OCI-LY1 (cell line): ENCODE measurements around the gene PLEKHA8.

Experiments
- H2AFZ ChIP-seq: fragments of 200-600 bp; sonication (generic), shearing (Covaris generic); 2 replicates; pipeline ENCODE4 v1.6.0; 2014; ENCODE audit warnings: antibody characterized with exemption, mild to moderate bottlenecking, low read length
- H3F3A ChIP-seq: fragments of 200-600 bp; sonication (generic), shearing (Covaris generic); 2 replicates; pipeline ENCODE4 v1.6.0; 2014; ENCODE audit warnings: mild to moderate bottlenecking, antibody characterized with exemption, low read length, moderate library complexity; ENCODE audit not compliant: insufficient read depth
- H3K27ac ChIP-seq: fragments of 200-600 bp; sonication (generic); 2 replicates; pipeline ENCODE4 v1.5.1; 2014; ENCODE audit warnings: low read length, mixed run types, mild to moderate bottlenecking, low read depth; ENCODE audit not compliant: poor library complexity, severe bottlenecking
- H3K27me3 ChIP-seq: fragments of 200-600 bp; sonication (generic); 2 replicates; pipeline ENCODE4 v1.6.0; 2014; ENCODE audit warnings: antibody characterized with exemption, mild to moderate bottlenecking, low read length, moderate library complexity; ENCODE audit not compliant: insufficient read depth
- H3K36me3 ChIP-seq: fragments of 200-600 bp; sonication (generic); 2 replicates; pipeline ENCODE4 v1.6.1; 2014; ENCODE audit warnings: mild to moderate bottlenecking, antibody characterized with exemption, low read length, moderate library complexity, mixed read lengths; ENCODE audit not compliant: insufficient read depth
- H3K4me1 ChIP-seq: fragments of 200-600 bp; sonication (generic); 2 replicates; pipeline ENCODE4 v1.5.1; 2014; ENCODE audit warnings: mild to moderate bottlenecking, low read length, moderate library complexity; ENCODE audit not compliant: insufficient read depth, severe bottlenecking
- H3K4me2 ChIP-seq: fragments of 200-600 bp; sonication (generic), shearing (Covaris generic); 2 replicates; pipeline ENCODE4 v1.6.1; 2014; ENCODE audit warnings: low read length
- H3K4me3 ChIP-seq: fragments of 200-600 bp; sonication (generic); 2 replicates; pipeline ENCODE4 v1.5.1; 2014; ENCODE audit warnings: low read length, low read depth, mild to moderate bottlenecking, mixed read lengths; ENCODE audit not compliant: poor library complexity, severe bottlenecking
- H3K79me2 ChIP-seq: fragments of 200-600 bp; shearing (Covaris generic); 2 replicates; pipeline ENCODE4 v1.6.1; 2016; ENCODE audit warnings: mixed run types, low read length, mixed read lengths; ENCODE audit not compliant: insufficient read depth
- H3K9ac ChIP-seq: fragments of 200-600 bp; sonication (generic), shearing (Covaris generic); 2 replicates; pipeline ENCODE4 v1.6.1; 2014; ENCODE audit warnings: mild to moderate bottlenecking, low read length, mixed read lengths
- H3K9me2 ChIP-seq: fragments of 200-600 bp; sonication (generic), shearing (Covaris generic); 2 replicates; pipeline ENCODE4 v1.6.1; 2014; ENCODE audit warnings: low read depth, mild to moderate bottlenecking, low read length, mixed read lengths
- H3K9me3 ChIP-seq: fragments of 200-600 bp; shearing (Covaris generic); 2 replicates; pipeline ENCODE4 v1.6.1; 2014; ENCODE audit warnings: low read length, mixed read lengths
- H4K20me1 ChIP-seq: fragments of 200-600 bp; sonication (generic), shearing (Covaris generic); 2 replicates; pipeline ENCODE4 v1.6.0; 2016; ENCODE audit warnings: mild to moderate bottlenecking, low read length; ENCODE audit not compliant: insufficient read depth
- EZH2 ChIP-seq: fragments of 200-600 bp; sonication (generic), shearing (Covaris generic); IDR thresholded peaks from 2 replicates; pipeline ENCODE4 v1.8.0; 2017; ENCODE audit warnings: borderline replicate concordance, mixed run types, mild to moderate bottlenecking, antibody characterized with exemption, low read length, moderate library complexity, mixed read lengths
- TF ChIP-seq, protein P1 (sequence below): fragments of 200-600 bp; sonication (generic), shearing (Covaris generic); IDR thresholded peaks from 2 replicates; pipeline ENCODE4 v1.5.1; 2017; ENCODE audit warnings: mild to moderate bottlenecking, antibody characterized with exemption, low read length, moderate library complexity, mixed read lengths

The PLEKHA8 gene

GRCh38 chr7:30167901-30168300 is 139.7 kb downstream of the PLEKHA8 start:
- Histone ChIP-seq H3K4me1 (peaks cover 49% of the 10 kb centered on the region), H2AFZ (no peak overlapping the region), H3K4me2 (no peak overlapping the region), H3K79me2 (no peaks in the 10 kb centered on the region), H3F3A (no peaks in the 10 kb centered on the region), H3K27me3 (no peaks in the 10 kb centered on the region), H3K4me3 (no peak overlapping the region), H3K9me2 (no peaks in the 10 kb centered on the region), H4K20me1 (no peaks in the 10 kb centered on the region), H3K9ac (no peak overlapping the region), H3K36me3 (no peaks in the 10 kb centered on the region), H3K9me3 (no peaks in the 10 kb centered on the region), H3K27ac (no peak overlapping the region)
- no peak for TF ChIP-seq EZH2
- TF ChIP-seq, protein P1, sequence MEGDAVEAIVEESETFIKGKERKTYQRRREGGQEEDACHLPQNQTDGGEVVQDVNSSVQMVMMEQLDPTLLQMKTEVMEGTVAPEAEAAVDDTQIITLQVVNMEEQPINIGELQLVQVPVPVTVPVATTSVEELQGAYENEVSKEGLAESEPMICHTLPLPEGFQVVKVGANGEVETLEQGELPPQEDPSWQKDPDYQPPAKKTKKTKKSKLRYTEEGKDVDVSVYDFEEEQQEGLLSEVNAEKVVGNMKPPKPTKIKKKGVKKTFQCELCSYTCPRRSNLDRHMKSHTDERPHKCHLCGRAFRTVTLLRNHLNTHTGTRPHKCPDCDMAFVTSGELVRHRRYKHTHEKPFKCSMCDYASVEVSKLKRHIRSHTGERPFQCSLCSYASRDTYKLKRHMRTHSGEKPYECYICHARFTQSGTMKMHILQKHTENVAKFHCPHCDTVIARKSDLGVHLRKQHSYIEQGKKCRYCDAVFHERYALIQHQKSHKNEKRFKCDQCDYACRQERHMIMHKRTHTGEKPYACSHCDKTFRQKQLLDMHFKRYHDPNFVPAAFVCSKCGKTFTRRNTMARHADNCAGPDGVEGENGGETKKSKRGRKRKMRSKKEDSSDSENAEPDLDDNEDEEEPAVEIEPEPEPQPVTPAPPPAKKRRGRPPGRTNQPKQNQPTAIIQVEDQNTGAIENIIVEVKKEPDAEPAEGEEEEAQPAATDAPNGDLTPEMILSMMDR, result no peak

- Histone ChIP-seq H3K79me2 (no peaks in the 10 kb centered on the region), H3K9me2 (no peaks in the 10 kb centered on the region), H3K9ac (no peak overlapping the region), H3F3A (no peaks in the 10 kb centered on the region), H3K36me3 (no peaks in the 10 kb centered on the region), H3K9me3 (no peaks in the 10 kb centered on the region), H3K4me1 (peaks cover 49% of the 10 kb centered on the region), H2AFZ (no peak overlapping the region), H3K27me3 (no peaks in the 10 kb centered on the region), H4K20me1 (no peaks in the 10 kb centered on the region), H3K27ac (no peak overlapping the region), H3K4me2 (no peak overlapping the region), H3K4me3 (no peak overlapping the region)
- no peak for TF ChIP-seq EZH2
- TF ChIP-seq, protein P1, result no peak
These were observed 140.8 kb downstream of the PLEKHA8 start for GRCh38 chr7:30168835-30169573.

GRCh38 chr7:30169579-30169978 is 141.4 kb downstream of the PLEKHA8 start:
- no peaks in the 10 kb centered on the region for H3K79me2 ChIP-seq
- no peak overlapping the region for H2AFZ ChIP-seq
- H3K9me3 ChIP-seq, result no peaks in the 10 kb centered on the region
- no peaks in the 10 kb centered on the region for H3F3A ChIP-seq
- peaks cover 46% of the 10 kb centered on the region for H3K4me1 ChIP-seq
- no peaks in the 10 kb centered on the region for H4K20me1 ChIP-seq
- no peak overlapping the region for H3K4me3 ChIP-seq
- H3K9me2 ChIP-seq, result no peaks in the 10 kb centered on the region
- H3K4me2 ChIP-seq, result no peak overlapping the region
- H3K27me3 ChIP-seq, result no peaks in the 10 kb centered on the region
- H3K27ac ChIP-seq, result no peak overlapping the region
- H3K9ac ChIP-seq, result no peak overlapping the region
- TF ChIP-seq, protein P1, result no peak
- TF ChIP-seq EZH2, result no peak
- no peaks in the 10 kb centered on the region for H3K36me3 ChIP-seq
